Loucy (cell line): ENCODE measurements around the gene CD209.

Experiments
- H2AFZ ChIP-seq: fragments of 200-600 bp; sonication (generic); 2 replicates; pipeline ENCODE4 v1.6.0; 2016; ENCODE audit warnings: antibody characterized with exemption, mild to moderate bottlenecking, low read length, moderate library complexity
- H3F3A ChIP-seq: fragments of 200-600 bp; 2 replicates; pipeline ENCODE4 v1.6.0; 2016; ENCODE audit warnings: antibody characterized with exemption, low read depth, mild to moderate bottlenecking
- H3K27me3 ChIP-seq: fragments of 200-600 bp; sonication (generic); 2 replicates; pipeline ENCODE4 v1.6.1; 2014; ENCODE audit warnings: low read length, mild to moderate bottlenecking; ENCODE audit not compliant: insufficient read depth, poor library complexity, severe bottlenecking
- H3K36me3 ChIP-seq: fragments of 200-600 bp; sonication (generic); 2 replicates; pipeline ENCODE4 v1.6.1; 2016; ENCODE audit warnings: low read length; ENCODE audit not compliant: insufficient read depth
- H3K4me1 ChIP-seq: fragments of 200-600 bp; sonication (generic); 2 replicates; pipeline ENCODE4 v1.5.1; 2014; ENCODE audit warnings: low read length, mild to moderate bottlenecking; ENCODE audit not compliant: insufficient read depth, poor library complexity, severe bottlenecking
- H3K4me2 ChIP-seq: fragments of 200-600 bp; sonication (generic); 2 replicates; pipeline ENCODE4 v1.6.0; 2014; ENCODE audit warnings: antibody characterized with exemption, low read length, low read depth, mild to moderate bottlenecking; ENCODE audit not compliant: poor library complexity, severe bottlenecking
- H3K4me3 ChIP-seq: fragments of 200-600 bp; sonication (generic); 2 replicates; pipeline ENCODE4 v1.5.1; 2014; ENCODE audit warnings: low read length, mild to moderate bottlenecking, mixed read lengths; ENCODE audit not compliant: poor library complexity, severe bottlenecking
- H3K79me2 ChIP-seq: fragments of 200-600 bp; sonication (generic); 2 replicates; pipeline ENCODE4 v1.6.1; 2014; ENCODE audit warnings: low read length; ENCODE audit not compliant: insufficient read depth
- H3K9ac ChIP-seq: fragments of 200-600 bp; sonication (generic); 2 replicates; pipeline ENCODE4 v1.6.0; 2014; ENCODE audit warnings: mild to moderate bottlenecking, low read depth, low read length, moderate library complexity; ENCODE audit not compliant: poor library complexity, severe bottlenecking
- H3K9me2 ChIP-seq: fragments of 200-600 bp; sonication (generic); replicated peaks from 2 replicates; pipeline ENCODE4 v1.6.1; 2016; ENCODE audit warnings: low read depth, low read length, mixed read lengths
- H3K9me3 ChIP-seq: fragments of 200-600 bp; sonication (generic); 2 replicates; pipeline ENCODE4 v1.6.1; 2014; ENCODE audit warnings: mild to moderate bottlenecking, antibody characterized with exemption, low read length, low read depth; ENCODE audit not compliant: insufficient read depth
- H4K20me1 ChIP-seq: fragments of 200-600 bp; sonication (generic); 2 replicates; pipeline ENCODE4 v1.6.0; 2014; ENCODE audit warnings: antibody characterized with exemption, low read length, mild to moderate bottlenecking; ENCODE audit not compliant: insufficient read depth, poor library complexity, severe bottlenecking
- CTCF ChIP-seq: fragments of 200-600 bp; sonication (generic); conservative IDR thresholded peaks from 2 replicates; pipeline ENCODE4 v1.5.1; 2014; ENCODE audit warnings: mild to moderate bottlenecking, antibody characterized with exemption, low read length
- EZH2phosphoT487 ChIP-seq: fragments of 200-600 bp; IDR thresholded peaks from 2 replicates; pipeline ENCODE4 v1.6.1; 2018; ENCODE audit warnings: antibody characterized with exemption, mild to moderate bottlenecking, moderate library complexity, borderline replicate concordance

CD209 gene

GRCh38 chr19:7771072-7771471 is 23.7 kb upstream of the CD209 start:
- H3K4me2 ChIP-seq, result no peak overlapping the region
- no peaks in the 10 kb centered on the region for H3K9me2 ChIP-seq
- no peaks in the 10 kb centered on the region for H3K36me3 ChIP-seq
- H3K9ac ChIP-seq, result no peak overlapping the region
- H3K4me1 ChIP-seq, result no peaks in the 10 kb centered on the region
- no peaks in the 10 kb centered on the region for H3K27me3 ChIP-seq
- no peak overlapping the region for H2AFZ ChIP-seq
- no peak overlapping the region for H3K4me3 ChIP-seq
- H4K20me1 ChIP-seq, result no peaks in the 10 kb centered on the region
- no peaks in the 10 kb centered on the region for H3F3A ChIP-seq
- no peaks in the 10 kb centered on the region for H3K79me2 ChIP-seq
- TF ChIP-seq CTCF (no peak), EZH2phosphoT487 (no peak)
- no peaks in the 10 kb centered on the region for H3K9me3 ChIP-seq

DNA sequence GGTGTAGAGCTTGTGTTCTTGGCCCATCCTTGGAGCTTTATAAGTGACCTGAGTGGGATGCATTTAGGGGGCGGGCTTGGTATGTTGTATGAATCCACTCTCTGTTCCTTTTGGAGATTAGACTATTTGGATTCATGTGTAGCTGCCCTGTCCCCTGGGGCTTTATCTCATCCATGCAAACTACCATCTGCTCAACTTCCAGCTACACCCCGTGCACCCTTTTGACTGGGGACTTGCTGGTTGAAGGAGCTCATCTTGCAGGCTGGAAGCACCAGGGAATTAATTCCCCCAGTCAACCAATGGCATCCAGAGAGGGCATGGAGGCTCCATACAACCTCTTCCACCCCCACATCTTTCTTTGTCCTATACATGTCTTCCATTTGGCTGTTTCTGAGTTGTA is 21.8 kb upstream of the CD209 start:
- no peaks in the 10 kb centered on the region for H3K4me1 ChIP-seq
- H3K36me3 ChIP-seq, result no peaks in the 10 kb centered on the region
- H2AFZ ChIP-seq, result no peak overlapping the region
- H3K9me3 ChIP-seq, result no peaks in the 10 kb centered on the region
- no peaks in the 10 kb centered on the region for H3K27me3 ChIP-seq
- no peaks in the 10 kb centered on the region for H3K9me2 ChIP-seq
- H3K4me3 ChIP-seq, result no peak overlapping the region
- no peaks in the 10 kb centered on the region for H4K20me1 ChIP-seq
- no peaks in the 10 kb centered on the region for H3F3A ChIP-seq
- no peak for TF ChIP-seq CTCF
- TF ChIP-seq EZH2phosphoT487, result no peak
- H3K9ac ChIP-seq, result no peak overlapping the region
- no peaks in the 10 kb centered on the region for H3K79me2 ChIP-seq
- no peak overlapping the region for H3K4me2 ChIP-seq

DNA sequence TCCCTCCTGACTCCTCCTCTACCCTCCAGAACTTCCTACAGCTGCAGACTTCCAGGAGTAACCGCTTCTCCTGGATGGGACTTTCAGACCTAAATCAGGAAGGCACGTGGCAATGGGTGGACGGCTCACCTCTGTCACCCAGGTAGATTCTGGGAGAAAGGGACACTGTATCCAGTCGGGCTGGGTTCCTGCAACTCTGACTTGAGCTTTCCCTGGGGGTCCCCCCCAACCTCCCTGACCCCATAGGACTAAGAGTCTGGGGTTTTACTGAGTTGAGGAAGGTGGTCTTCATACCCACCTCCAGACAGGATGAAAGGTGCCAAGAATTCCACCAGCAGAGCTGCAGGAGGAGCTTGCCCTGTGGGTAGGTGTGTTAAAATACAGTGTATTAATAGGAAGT is 20.2 kb upstream of the CD209 start:
- Histone ChIP-seq H3K36me3 (no peaks in the 10 kb centered on the region), H3K27me3 (no peaks in the 10 kb centered on the region)
- TF ChIP-seq EZH2phosphoT487, result no peak
- TF ChIP-seq CTCF, result no peak

More for the DNA sequence above, 20.2 kb upstream of the CD209 start:
- H4K20me1 ChIP-seq, result no peaks in the 10 kb centered on the region
- H3F3A ChIP-seq, result no peaks in the 10 kb centered on the region
- no peaks in the 10 kb centered on the region for H3K9me3 ChIP-seq
- H3K79me2 ChIP-seq, result no peaks in the 10 kb centered on the region
- no peaks in the 10 kb centered on the region for H3K4me1 ChIP-seq
- H3K9ac ChIP-seq, result no peak overlapping the region
- no peak overlapping the region for H3K4me3 ChIP-seq
- no peaks in the 10 kb centered on the region for H3K9me2 ChIP-seq
- H2AFZ ChIP-seq, result no peak overlapping the region
- H3K4me2 ChIP-seq, result no peak overlapping the region
